ENCODE measurements around the gene MTA3.
"Not testable (repeated sequence)": the region's sequence is repeated elsewhere in the genome, so short reads cannot be mapped to it uniquely, and the experiment has no call there.

MTA3 gene

DNA sequence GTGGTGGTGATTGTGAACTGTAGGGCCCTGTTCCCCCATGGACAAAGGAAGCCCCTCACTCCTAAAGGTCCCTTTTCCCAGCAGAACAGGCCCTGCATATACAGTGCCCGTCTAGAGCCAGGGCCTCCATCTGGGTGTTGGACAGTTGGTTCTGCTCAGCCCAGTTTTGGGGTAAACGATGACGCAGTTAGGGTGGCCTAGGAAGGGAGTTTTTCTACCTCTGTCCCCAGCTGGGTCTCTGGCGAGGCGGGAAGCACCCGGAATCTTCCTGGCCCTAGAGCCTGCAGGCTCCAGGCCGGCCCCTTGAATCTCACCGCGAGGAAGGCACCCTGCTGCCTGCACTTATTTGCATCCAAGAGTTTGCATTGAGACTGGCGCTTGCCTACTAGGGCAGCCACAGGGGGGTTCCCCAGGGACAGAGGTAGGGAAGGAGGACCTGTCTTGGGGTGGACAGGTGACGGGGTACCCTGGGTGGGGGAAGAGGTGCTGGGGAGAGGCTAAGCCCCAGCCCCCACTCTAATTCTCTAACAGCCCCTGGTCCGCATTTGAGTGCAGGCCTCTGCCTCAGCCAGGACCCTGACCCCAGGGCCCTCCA lies 529 bp upstream of the MTA3 start:
- no peak for DNase-seq

DNA sequence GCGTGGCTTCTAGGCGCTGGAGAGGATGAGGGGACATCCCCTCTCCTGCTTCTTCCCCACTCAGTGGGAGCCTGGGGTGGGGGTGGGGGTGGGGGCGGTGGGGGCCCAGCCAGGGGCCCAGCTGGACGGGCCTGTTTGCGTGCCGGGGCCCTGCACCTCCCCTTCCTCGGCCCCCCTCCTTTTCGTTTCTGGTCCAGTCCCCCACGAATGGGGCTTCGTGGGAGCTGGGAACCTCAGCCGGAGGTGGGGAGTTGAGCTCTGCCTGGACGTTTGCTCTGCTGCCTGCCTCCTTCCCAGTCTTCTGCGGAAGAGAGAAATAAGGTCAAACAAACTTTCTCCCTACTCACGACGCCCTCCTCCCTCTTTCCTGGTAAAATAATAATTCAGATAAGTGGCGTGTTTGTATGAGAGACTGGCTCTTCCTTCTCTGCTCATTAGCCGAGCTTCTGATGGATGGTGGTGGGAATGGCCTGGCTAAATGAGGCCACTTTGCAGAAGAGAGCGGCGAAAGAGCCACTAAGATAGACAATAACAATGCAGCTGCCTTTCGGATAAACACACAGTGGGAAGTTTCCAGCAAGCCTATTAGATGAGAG lies 782 bp downstream of the MTA3 start:
- no peak for DNase-seq

GRCh38 chr2:42569883-42570282 lies 1.5 kb downstream of the MTA3 start:
- DNase-seq, result no peak

DNA sequence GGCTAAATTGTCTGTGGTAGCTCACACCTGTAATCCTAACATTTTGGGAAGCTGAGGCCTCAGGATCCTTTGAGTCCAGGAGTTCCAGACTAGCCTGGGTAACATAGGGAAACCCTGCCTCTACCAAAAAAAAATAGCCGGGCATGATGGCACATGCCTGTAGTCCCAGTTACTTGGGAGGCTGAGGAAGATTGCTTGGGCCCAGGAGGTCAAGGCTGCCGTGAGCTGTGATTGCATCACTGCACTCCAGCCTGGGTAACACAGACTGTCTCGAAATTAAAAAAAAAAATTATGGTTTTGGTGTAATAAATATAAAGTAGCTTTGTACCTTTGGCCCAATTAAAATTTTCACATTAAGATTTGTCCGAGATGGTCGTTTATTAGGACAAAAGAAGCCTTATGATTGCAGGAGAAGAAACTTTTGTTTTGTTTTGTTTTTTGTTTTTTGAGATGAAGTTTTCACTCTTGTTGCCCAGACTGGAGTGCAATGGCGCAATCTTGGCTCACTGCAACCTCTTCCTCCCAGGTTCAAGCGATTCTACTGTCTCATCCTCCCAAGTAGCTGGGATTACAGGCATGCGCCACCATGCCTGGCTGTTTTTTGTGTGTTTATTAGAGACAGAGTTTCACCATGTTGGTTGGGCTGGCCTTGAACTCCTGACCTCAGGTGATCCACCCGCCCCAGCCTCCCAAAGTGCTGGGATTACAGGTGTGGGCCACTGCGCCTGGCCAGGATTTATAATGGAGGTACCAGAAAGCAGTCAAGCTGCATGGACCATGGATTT lies 4.1 kb downstream of the MTA3 start:
- no peak for DNase-seq

DNA sequence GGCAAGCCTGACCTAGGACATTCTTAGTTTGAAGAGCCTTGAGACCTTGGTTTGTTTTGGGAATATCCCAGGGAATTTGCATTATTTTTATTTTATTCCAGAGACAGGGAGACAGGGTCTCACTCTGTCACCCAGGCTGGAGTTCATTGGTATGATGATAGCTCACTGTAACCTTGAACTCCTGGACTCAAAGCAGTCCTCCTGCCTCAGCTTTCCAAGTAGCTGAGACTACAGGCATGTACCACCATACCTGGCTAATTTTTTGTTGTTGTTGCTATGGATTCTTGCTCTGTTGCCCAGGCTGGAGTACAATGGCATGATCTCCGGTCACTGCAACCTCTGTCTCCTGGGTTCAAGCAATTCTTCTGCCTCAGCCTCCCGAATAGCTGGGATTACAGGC lies 4.8 kb downstream of the MTA3 start:
- DNase-seq, result no peak

- no peak for DNase-seq
Measured at GRCh38 chr2:42575458-42576064, 7.1 kb downstream of the MTA3 start.

DNA sequence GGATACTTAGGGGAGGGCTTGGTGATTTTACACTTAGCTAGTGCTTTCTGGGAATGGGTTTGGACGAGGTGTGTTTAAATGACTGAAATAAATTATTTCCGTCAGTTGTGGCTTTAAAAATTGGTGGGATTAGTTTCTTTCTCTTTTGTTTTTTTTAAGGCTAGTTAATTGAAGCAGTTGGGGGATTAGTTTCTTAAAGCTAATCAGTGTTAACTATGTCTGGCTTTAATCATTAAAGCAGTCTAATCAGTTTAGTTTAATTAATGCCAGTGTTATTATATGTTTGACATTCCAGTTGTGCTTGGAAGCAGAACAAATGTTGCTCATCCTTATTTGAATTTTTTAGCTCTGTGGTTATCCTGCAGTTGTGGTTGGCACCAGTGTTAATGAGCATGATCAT lies 10.2 kb downstream of the MTA3 start:
- DNase-seq, result no peak

GRCh38 chr2:42581257-42581656 lies 12.8 kb downstream of the MTA3 start:
- no peak for DNase-seq

DNA sequence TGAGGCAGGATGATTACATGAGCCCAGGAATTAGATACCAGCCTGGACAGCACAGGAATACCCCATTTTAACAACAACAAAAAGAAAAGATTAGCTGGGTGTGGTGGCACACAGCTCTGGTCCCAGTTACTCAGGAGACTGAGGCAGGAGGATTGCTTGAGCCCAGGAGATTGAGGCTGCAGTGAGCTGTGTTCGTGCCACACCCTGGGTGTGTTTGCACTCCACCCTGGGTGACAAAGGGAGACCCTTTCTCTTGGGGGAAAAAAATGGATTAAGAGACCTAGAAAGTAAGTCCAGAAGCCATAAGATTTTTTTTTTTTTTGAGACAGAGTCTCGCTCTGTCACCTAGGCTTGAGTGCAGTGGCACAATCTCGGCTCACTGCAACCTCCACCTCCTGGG lies 16.2 kb downstream of the MTA3 start:
- DNase-seq, result not testable (repeated sequence)

GRCh38 chr2:42585779-42586178 lies 17.3 kb downstream of the MTA3 start:
- DNase-seq, result no peak

DNA sequence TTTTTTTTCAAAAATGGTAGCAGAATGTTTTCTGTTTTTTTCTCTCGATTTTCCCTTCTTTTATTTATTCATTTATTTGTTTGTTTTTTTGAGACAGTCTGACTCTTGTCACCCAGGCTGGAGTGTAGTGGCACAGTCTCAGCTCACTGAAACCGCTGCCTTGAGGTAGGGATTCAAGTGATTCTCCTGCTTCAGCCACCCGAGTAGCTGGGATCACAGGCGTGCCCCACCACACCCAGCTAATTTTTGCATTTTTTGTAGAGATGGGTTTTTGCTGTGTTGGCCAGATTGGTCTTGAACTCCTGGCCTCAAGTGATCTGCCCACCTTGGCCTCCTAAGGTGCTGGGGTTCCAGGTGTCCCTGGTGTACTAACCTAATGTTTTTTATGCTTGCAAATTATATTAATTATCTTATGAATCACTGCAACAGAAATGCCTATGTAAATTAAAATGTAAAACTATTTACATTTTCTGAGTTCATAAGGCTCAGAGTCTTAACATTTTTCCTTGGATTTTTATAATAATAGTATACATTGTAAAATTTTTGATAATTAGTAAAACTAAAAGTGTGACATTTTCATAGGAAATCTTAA lies 19.2 kb downstream of the MTA3 start:
- DNase-seq, result no peak

GRCh38 chr2:42588121-42588520 lies 19.7 kb downstream of the MTA3 start:
- no peak for DNase-seq

- DNase-seq, result no peak
Measured at GRCh38 chr2:42590176-42590575, 21.7 kb downstream of the MTA3 start.

GRCh38 chr2:42593282-42593681 lies 24.9 kb downstream of the MTA3 start:
- DNase-seq, result no peak

DNA sequence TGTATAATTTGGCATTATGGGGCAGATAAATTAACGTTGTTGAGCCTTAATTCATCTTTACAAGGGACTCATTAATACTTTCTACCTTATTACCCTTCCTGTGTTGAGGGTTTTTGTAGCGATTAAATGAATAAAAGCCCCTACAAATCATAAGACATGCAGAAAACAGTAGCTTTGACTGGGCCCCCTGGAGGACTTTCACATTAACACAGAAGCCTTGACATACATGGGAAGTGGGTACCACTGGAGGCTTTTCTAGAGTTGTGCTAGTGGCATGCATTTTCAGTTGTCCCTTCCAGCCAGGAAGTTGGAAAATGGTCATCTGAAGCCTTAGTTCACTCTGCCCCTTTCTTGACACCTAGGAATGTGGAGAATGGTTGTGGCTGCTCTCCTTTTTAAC lies 30.2 kb downstream of the MTA3 start:
- DNase-seq, result no peak

DNA sequence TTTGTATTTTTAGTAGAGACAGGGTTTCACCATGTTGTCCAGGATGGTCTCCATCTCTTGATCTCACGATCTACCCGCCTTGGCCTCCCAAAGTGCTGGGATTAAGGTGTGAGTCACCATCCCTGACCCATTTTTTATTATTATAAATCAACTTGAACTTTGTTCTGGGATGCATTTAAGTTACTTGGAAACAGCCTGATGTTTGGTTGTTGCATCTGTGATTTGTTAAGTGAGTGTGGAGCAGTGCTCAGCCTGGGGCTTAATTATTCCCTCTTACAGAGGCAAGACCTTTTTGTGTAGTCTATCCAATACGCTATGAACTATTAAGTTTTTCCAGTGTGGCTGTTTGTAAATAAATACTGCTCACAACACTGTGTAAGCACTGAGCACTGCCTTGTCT lies 32.6 kb downstream of the MTA3 start:
- DNase-seq, result no peak

DNA sequence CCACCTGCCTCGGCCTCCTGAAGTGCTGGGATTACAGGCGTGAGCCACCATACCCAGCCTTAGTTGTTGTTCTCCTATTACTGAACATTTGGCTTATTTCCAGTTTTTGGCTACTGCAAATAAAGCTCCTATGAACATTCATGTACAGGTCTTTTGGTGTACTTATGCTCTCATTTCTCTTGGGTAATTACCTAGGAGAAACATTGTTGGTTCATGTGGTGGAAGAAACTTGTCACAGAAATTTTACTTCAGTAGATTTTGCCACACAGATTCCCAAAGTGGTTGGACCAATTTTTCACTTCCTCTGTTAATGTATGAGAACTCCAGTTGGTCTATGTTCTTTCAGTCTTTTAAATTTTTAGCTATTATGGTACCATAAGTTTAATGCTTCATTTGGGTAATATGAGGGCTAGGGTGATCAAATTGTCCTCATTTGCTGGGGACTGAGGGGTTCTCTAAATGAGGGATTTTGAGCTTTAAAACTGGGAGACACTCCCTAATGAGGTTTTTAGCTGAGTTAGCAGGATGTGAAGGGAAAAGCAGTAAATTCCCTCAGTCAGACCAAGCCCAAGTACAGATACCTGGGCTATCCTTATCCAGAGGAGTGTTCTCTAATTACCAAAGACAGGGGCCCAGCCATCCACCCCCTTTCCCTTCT lies 33.9 kb downstream of the MTA3 start:
- no peak for DNase-seq

DNA sequence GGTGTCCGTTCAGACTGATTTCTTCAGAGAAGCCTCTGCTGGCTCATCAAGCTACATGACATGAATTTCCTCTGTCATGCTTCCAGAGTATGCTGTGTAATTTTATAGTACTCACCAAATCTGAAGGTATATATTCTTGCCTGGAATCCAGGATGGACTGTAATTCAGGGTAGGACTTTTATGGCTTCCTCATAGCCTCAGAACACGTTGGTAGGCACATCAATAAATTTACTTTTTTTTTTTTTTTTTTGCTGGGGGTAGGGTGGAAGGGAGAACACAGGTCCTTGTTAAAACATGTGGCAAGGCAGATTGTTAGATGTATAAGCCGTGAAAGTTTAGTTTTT lies 34.4 kb downstream of the MTA3 start:
- no peak for DNase-seq

DNA sequence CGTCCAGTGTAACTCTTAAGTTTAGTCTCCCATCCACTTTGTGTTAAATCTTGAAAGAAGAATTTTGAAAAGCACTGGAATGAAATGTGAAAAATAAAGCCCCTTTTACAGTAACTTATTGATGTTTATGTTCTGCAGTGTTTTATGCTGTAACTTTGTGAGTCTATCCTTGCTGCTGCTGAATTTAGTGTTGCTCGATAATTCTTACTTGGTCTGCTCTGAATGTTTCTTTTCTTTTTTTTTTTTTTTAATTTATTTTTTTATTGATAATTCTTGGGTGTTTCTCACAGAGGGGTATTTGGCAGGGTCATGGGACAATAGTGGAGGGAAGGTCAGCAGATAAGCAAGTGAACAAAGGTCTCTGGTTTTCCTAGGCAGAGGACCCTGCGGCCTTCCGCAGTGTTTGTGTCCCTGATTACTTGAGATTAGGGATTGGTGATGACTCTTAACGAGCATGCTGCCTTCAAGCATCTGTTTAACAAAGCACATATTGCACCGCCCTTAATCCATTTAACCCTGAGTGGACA lies 36.0 kb downstream of the MTA3 start:
- DNase-seq, result not testable (repeated sequence)

GRCh38 chr2:42606166-42606565 lies 37.7 kb downstream of the MTA3 start:
- DNase-seq, result not testable (repeated sequence)

DNA sequence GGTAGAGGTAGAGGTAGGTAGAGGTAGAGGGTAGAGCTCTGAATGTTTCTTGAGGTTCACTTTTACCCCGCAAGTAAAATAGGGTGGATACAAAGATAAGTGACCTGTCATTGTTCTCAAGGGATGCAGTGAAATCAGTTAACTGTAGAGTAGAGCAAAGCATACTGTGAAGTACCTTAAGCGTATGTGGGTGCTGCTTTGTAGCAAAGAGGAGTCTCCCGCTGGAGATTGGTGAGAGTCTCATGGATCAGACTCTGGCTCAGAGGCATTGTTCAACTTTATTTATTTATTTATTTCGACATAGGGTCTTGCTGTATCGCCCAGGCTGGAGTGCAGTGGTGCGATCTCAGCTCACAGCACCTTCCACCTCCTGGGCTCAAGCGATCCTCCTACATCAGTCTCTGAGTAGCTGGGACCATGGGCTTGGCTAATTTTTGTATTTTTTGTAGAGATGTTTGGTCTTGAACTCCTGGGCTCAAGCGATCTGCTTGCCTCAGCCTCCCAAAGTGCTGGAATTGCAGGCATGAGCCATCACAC lies 38.7 kb downstream of the MTA3 start:
- DNase-seq, result no peak

DNA sequence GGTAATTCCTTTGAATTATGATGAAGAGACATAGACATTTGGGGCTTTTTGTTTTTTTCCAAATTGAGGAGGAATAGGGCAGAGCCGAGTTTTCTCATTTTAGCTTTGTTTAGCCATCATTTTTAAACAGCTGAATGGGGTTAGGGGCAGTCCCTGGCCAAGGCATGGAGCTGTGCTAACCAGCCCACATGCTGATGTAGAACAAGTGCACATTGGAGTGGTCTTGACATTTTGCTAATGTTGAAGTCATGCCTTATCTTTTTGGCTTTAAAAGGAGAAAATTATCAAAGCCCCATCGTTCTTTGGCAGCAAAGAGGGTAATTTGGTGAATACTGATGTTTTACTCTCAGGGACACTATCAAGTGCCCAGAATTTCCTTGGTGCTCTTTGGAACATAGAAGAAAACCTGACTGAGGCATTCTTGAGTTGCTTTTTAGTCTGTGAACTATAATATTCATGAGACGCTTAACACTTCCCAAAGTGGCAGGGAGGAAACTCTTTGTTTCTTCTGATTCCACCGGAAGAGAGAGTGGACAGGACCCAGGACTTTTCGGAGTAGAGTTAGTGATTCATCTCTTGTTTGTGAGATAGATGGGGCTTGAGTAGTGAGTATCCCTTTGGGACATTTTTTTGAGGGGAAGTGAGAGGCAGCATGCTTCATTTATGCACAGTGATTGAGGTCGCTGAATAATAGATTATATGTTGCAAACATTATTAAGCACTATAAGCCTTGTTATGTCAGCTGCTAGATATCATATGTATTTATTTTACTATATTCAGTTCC lies 45.0 kb downstream of the MTA3 start:
- no peak for DNase-seq
